ENCODE measurements around the gene PLCB1.

GRCh38 chr20:8413691-8414090 lies 281.6 kb downstream of the PLCB1 start:
- TF ChIP-seq CTCF (conservative IDR thresholded peaks at IDR 0.05) (no peak), ZFX (IDR thresholded peaks at IDR 0.05) (no peak)
